DMS114 treated with DMSO at 0.1 percent for 48 hours (cell line): Measurements from ENCODE around the gene GAMT.

Source experiments
- DNase-seq: peaks from one replicate; lab custom pipeline; 2025; ENCODE audit not compliant: unreplicated experiment; lab: John Stamatoyannopoulos, UW

Gene GAMT

DNA sequence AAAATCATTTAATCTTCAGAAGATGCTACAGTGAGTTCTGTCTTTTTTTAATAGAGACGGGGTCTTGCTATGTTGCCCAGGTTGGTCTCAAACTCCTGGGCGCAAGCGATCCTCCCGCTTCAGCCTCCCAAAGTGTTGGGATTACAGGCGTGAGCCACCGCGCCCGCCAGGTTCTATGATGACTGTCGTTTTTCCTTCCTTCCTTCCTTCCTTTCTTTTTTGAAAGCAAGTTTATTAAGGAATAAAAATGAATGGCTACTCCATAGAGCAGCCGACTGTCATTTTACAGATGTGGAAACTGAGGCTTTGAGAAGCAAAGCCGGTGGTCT, 511 bp upstream of the GAMT start:
- no peak for DNase-seq

DNA sequence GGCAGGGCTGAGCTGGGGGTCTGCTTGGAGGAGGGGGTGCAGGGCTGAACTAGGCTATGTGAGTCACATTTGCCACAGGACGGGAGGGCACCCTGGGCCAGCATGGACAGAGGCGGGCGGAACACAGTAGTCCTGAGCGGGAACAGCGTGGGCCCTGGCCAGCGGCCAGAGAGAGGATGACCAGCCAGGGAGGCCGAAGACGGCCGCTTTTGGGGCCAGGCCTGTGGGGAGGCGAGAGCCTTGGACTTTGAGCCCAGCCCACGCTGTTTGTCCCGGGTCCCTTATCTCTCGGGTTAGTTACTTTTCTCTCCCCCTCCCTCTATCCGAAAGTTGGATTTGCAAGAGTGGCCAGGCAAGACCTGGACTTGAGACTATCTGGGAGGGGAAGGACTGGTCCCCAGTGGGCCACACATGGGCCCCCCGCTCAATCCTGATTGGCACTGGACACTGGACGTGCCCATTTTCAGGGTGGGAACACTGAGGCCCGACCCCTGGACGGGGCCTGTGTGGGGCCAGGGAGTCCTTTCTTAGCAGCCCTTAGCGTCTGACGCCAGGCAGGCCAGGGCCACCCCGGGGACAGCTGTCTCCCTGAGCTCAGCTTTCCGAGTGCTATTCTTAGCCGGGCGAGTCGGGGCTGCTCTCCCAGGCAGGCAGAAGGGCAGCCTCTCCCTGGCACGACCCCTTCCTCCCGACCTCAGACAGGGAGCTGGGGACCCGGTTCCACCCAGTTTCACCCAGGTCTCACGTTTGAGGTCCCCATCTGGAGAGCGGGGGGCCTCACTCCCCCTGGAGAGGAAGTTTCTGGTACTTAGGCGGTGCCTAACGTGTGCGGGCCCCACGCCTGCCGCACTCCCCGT, 833 bp downstream of the GAMT start:
- DNase-seq: no peak

- no peak for DNase-seq
Observed at GRCh38 chr19:1399745-1400144, 1.6 kb downstream of the GAMT start.

GRCh38 chr19:1399079-1399478, 2.3 kb downstream of the GAMT start:
- DNase-seq: no peak

GRCh38 chr19:1397838-1398237, 3.5 kb downstream of the GAMT start:
- DNase-seq: no peak

DNA sequence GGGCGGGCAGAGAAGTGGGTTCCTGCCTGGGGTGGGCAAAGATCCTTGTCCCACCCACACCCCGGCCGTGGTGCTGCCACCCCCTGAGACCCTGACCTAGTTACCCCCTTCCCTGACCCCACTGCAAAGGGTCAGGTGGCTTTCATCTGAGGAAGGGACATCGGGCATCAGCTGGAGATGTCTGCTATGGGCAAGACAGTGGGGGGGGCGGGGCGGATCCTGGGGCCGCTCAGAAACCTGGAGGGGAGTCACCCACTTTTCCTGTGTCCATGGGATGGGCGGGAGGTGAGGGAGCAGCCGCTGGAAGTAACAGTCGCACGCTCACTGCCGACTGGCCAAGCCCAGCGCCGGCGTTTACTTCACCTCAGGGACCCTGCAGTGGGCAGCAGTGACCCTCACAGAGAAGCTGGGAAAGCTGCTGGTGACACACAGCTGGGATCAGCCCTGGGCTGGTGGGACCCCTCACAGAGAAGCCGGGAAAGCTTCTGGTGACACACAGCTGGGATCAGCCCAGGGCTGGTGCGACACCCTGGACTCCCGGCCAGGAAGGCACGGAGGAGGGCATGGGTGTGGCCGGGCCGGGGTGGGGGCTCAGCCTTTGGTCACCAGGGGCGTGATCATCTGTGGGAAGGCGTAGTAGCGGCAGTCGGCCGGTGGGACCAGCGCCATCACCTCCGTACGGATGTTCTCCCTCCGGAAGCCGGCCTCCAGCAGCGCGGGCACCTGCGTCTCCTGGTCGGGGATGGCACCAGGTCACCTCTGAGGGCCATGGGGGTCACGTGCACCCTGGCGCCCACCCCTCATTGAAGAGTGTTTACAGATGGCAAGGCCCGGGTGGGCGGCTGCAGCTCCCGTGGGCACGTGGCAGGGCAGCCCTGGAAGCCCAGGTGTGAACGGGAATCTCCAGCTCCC, 4.3 kb downstream of the GAMT start:
- DNase-seq: no peak

- DNase-seq: no peak
Observed at GRCh38 chr19:1396019-1396767, 5.1 kb downstream of the GAMT start.

- DNase-seq: no peak
Observed at GRCh38 chr19:1395194-1396018, 5.9 kb downstream of the GAMT start.

DNA sequence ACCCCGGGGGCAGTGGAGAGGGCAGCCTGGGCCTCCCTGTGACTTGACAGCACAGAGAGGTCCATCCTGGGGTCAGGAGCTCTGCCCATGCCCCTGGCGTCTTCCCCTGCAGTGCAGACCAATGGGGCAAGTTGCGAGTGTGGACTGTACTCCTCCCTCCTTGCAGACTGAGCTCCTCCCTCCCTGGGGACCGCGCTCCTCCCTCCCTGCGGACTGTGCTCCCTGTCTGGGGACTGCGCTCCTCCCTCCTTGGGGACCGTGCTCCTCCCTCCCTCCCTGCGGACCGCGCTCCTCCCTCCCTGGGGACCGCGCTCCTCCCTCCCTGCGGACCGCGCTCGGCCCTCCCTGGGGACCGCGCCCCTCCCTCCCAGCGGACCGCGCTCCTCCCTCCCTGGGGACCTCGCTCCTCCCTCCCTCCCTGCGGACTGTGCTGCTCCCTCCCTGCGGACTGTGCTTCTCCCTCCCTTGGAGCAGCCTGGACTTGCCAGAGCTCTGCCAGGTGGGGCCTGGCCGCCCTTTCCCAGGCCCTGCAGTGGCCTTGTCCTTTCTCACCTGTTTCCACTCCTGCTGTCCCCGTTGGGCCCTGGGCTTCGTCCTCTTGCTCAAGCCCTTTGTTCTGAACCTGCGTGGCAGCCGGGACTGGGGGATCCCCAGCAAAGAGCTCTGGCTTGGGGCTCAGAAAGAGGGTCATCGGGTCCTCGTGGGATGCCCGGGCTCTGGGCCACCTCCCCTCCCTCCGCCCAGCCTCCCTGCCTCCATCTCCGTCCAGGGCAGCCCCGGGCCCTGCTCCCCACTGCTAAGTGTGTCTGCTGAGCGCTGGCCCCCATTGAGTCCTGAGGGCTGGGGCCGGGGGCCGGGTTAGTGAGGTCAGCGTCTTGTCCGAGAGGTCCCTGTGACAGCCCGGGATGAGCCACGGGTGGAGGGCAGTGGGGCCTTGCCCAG, 6.8 kb downstream of the GAMT start:
- DNase-seq: no peak

DNA sequence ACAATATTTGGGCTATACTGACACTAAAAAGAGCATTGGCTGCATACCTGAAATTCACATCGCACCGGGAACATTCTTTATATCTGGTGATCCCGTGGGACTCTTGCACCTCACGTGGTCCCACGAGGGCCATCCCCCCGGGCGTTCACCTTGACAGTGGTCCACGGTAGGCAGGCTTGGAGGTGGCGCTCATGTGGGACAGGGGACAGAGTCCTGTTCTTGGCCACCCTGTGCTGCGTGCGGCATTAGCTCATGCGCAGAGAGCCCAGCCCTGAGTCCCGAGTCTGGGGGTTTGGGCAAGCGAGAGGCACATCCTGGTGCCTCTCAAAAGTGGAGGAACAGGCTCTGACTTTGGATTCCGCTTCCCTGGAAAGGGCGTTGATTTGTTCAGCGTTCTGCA, 7.5 kb downstream of the GAMT start:
- no peak for DNase-seq

DNA sequence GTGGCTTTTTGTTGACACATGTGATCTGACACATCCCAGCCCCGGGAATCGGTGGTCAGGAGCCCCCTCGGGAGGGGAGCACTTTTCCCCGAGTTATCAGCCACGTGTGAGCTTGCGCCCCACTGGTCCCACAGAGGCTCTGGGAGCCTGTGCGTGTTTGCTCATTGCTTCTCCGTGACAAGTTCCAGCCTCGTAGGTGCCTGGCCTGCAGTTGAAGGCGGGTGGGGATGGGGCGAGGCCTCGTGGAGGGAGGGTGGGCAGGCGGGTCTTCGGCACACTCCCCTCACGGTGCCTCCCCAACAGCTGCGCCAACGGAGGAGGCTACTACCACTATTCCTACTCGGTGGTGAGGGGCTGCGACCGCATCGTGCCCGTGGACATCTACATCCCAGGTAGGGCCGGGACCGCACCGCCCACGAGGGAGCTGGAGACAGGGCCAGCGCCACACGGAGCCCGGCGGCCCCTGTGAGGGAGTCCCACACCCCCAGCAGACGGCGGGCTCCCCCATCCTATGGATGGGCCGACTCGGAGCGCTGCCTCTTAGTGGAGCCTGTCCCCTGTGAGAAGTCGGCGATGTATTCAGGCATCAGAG, 8.3 kb downstream of the GAMT start:
- no peak for DNase-seq

DNA sequence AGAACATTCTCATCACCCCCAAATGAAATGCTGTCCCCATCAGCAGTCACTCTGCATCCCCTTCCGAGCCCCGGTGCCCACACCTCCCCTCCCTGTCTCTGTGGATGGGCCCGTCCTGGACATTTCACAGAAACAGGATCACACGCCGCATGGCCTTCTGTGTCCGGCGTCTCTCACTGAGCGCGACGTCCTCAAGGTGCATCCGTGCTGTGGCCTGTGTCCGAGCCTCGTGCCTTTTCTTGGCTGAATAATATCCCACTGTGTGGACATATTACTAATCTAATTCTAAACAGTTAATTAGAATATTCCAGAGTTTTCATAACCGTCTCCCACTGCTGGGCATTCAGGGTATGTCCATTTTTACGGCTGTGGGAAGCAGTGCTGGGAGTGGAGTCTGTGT, 8.9 kb downstream of the GAMT start:
- no peak for DNase-seq

- DNase-seq: no peak
Observed at GRCh38 chr19:1390890-1391423, 10.4 kb downstream of the GAMT start.

- no peak for DNase-seq
Observed at GRCh38 chr19:1389033-1389940, 12.1 kb downstream of the GAMT start.

- DNase-seq: no peak
Observed at GRCh38 chr19:1388637-1389026, 12.7 kb downstream of the GAMT start.

- DNase-seq: no peak
Observed at GRCh38 chr19:1387684-1388636, 13.4 kb downstream of the GAMT start.
